ENCODE data around the gene CHST13.

The CHST13 gene

GRCh38 chr3:126484662-126485061 lies 39.3 kb upstream of the CHST13 start:
- TF ChIP-seq ZNF423 (tag by site-specific recombination; IDR thresholded peaks at IDR 0.05) = no peak
- TF ChIP-seq ZNF280D (tag by site-specific recombination; IDR thresholded peaks at IDR 0.05) = no peak
- no peak for TF ChIP-seq ZBTB7A (tag by site-specific recombination; IDR thresholded peaks at IDR 0.05; ENCODE audit: low read depth)
- TF ChIP-seq ZNF513 (tag by site-specific recombination; IDR thresholded peaks at IDR 0.05) = no peak
- no peak for TF ChIP-seq ZNF555 (tag by site-specific recombination; conservative IDR thresholded peaks at IDR 0.05)
- no peak for TF ChIP-seq ZNF112 (tag by site-specific recombination; IDR thresholded peaks at IDR 0.05)
- TF ChIP-seq ZNF362 (tag by site-specific recombination; IDR thresholded peaks at IDR 0.05) = no peak
- TF ChIP-seq MEIS1 (CRISPR knock-in tag; IDR thresholded peaks at IDR 0.05; ENCODE audit: borderline replicate concordance) = no peak
- TF ChIP-seq OVOL3 (tag by site-specific recombination; IDR thresholded peaks at IDR 0.05) = no peak
- TF ChIP-seq ZNF157 (tag by site-specific recombination; IDR thresholded peaks at IDR 0.05) = no peak
- TF ChIP-seq ZNF830 (tag by site-specific recombination; IDR thresholded peaks at IDR 0.05; ENCODE audit: low read depth) = no peak
- H3K9me3 ChIP-seq (ENCODE audit: control insufficient read depth, insufficient read depth, low read depth, low read length) = no peaks in the 10 kb centered on the region
- POLR2A ChIA-PET = no interaction called here
- H3K36me3 ChIP-seq (ENCODE audit: control insufficient read depth in 2 of 2, insufficient read depth in 1 of 2, low read length in 2 of 2) = no peaks in the 10 kb centered on the region
- H3K27ac ChIP-seq (ENCODE audit: extremely low read depth, low read depth, low read length) = no peak overlapping the region
- CTCF ChIA-PET = no interaction called here
- no peaks in the 10 kb centered on the region for H3K4me1 ChIP-seq (ENCODE audit: control insufficient read depth, insufficient read depth, low read length)
- no peak overlapping the region for H3K4me3 ChIP-seq (ENCODE audit: low read depth, low read length)

GRCh38 chr3:126485176-126485897 lies 38.6 kb upstream of the CHST13 start:
- Histone ChIP-seq H3K9me3 (ENCODE audit: control insufficient read depth, insufficient read depth, low read depth, low read length) (no peaks in the 10 kb centered on the region), H3K4me3 (ENCODE audit: low read depth, low read length) (no peak overlapping the region), H3K36me3 (ENCODE audit: control insufficient read depth in 2 of 2, insufficient read depth in 1 of 2, low read length in 2 of 2) (no peaks in the 10 kb centered on the region), H3K27ac (ENCODE audit: extremely low read depth, low read depth, low read length) (no peak overlapping the region), H3K4me1 (ENCODE audit: control insufficient read depth, insufficient read depth, low read length) (no peaks in the 10 kb centered on the region)
- ChIA-PET POLR2A (no interaction called here), CTCF (interaction anchor here (0.6 kb wide), 1 partner anchor 30 kb away, joined by 4 read pairs; no protein-coding TSS in a partner anchor)
- no peak for TF ChIP-seq HOXD13 (CRISPR knock-in tag; IDR thresholded peaks at IDR 0.05; ENCODE audit: borderline replicate concordance)
- no peak for TF ChIP-seq ZNF514 (tag by site-specific recombination; IDR thresholded peaks at IDR 0.05)
- TF ChIP-seq ZNF324 (tag by site-specific recombination; IDR thresholded peaks at IDR 0.05) = no peak
- TF ChIP-seq ZBTB17 (tag by site-specific recombination; IDR thresholded peaks at IDR 0.05) = peak; percentile 78
- no peak for TF ChIP-seq ZNF777 (tag by site-specific recombination; IDR thresholded peaks at IDR 0.05; ENCODE audit: borderline replicate concordance)
- TF ChIP-seq ZNF580 (tag by site-specific recombination; IDR thresholded peaks at IDR 0.05) = no peak
- no peak for TF ChIP-seq ZNF76 (tag by site-specific recombination; IDR thresholded peaks at IDR 0.05; ENCODE audit: borderline replicate concordance, low read depth)
